Erythroblast (primary cell): ENCODE data around the gene RNF175.

Source experiments
- GATA1 ChIP-seq: IDR thresholded peaks from 2 replicates; pipeline ENCODE4 v1.6.1; 2011; ENCODE audit warnings: low read depth, mild to moderate bottlenecking, control low read depth, low read length, moderate library complexity
- POLR2A ChIP-seq: IDR thresholded peaks from 2 replicates; pipeline ENCODE4 v1.6.1; 2011; ENCODE audit warnings: mild to moderate bottlenecking, low read length

DNA sequence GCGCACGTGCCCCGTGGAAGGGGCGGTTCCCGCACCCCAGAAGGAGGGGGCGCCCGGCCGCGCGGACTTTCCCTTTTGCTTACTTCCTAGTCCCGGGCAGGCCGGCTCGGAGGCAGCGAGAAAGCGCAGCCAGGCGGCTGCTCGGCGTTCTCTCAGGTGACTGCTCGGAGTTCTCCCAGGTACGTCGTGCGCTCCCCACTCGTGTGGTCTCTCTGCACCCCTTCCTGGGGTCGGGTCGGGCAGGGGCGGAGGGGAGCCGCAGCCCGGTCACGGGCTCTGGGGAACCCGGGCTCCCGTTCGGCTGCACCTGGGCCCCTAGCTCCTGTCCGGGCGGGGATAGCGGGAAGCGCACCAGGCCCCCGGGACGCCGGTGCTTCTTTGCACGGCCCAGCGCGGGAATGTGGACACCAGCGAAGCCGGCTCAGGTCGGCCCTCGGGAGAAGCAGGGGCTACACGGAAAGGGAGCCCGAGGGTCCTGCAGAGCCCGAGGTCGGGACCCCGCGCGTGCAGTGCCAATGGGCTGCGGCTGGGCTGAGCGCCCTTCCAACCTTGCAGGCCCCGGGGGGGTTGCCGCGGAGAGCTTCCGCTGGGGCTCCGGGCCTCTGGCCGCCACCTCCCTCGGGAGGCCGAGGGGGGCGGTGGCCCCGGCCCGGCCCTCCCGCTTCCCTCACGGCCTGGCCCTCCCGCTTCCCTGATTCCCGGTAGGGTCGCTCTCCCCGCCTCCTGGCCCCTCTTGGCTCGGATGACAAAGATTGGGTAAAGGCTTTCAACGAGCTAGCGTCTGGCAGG is 75.4 kb downstream of the RNF175 start, which contains the start of gene TLR2:
- TF ChIP-seq POLR2A (no peak), GATA1 (no peak)
